GM12878 (cell line): ENCODE measurements around the gene FAM222B. TPM values are rescaled to one million over a fixed set of nuclear protein-coding genes. Genes with fewer than 3 reads are reported as not detected.

Source experiments
- ATF2 ChIP-seq: IDR thresholded peaks from 2 replicates; pipeline ENCODE4 v1.6.1; 2012; ENCODE audit warnings: low read length, inconsistent platforms
- CREM ChIP-seq: IDR thresholded peaks from 2 replicates; pipeline ENCODE4 v1.6.1; 2014; ENCODE audit warnings: antibody characterized with exemption, low read depth
- MEF2B ChIP-seq: fragments of 450-650 bp; IDR thresholded peaks from 2 replicates; pipeline ENCODE4 v1.6.1; 2018; ENCODE audit warnings: mild to moderate bottlenecking, moderate library complexity; ENCODE audit not compliant: partially characterized antibody, poor library complexity, severe bottlenecking
- NR2F1 ChIP-seq: fragments of 450-650 bp; conservative IDR thresholded peaks from 2 replicates; pipeline ENCODE4 v1.6.1; 2017; ENCODE audit warnings: mild to moderate bottlenecking
- POLR2AphosphoS5 ChIP-seq: IDR thresholded peaks from 2 replicates; pipeline ENCODE4 v1.6.1; 2011; ENCODE audit warnings: mild to moderate bottlenecking, low read length, inconsistent platforms
- RAD51 ChIP-seq: fragments of 450-650 bp; IDR thresholded peaks from 2 replicates; pipeline ENCODE4 v1.6.1; 2016; ENCODE audit warnings: moderate library complexity, mild to moderate bottlenecking, inconsistent platforms
- SMAD1 ChIP-seq: fragments of 450-650 bp; IDR thresholded peaks from 2 replicates; pipeline ENCODE4 v1.6.1; 2018; ENCODE audit warnings: mild to moderate bottlenecking, low read depth; ENCODE audit not compliant: partially characterized antibody
- TBL1XR1 ChIP-seq: IDR thresholded peaks from 2 replicates; pipeline ENCODE4 v1.6.1; 2012; ENCODE audit warnings: low read depth, low read length, improper control_type of control experiment
- ZNF687 ChIP-seq: fragments of 450-650 bp; IDR thresholded peaks from 2 replicates; pipeline ENCODE4 v1.6.1; 2017; ENCODE audit warnings: mild to moderate bottlenecking, moderate library complexity
- polyA plus RNA-seq, 11 experiments: library from polyadenylated mRNA; depleted of rRNA in 4 of 11; unstranded in 6 of 11; stranded (reverse) in 5 of 11; fragments of >200 nt; fragmentation: Nextera tagmentation in 4 of 11; fragmentation: Illumina TruSeq in 1 of 11; extraction: Ambion mirVana in 4 of 11; extraction: Trizol in 1 of 11; gene quantifications; 1 replicate in 1 of 11; 2 replicates in 10 of 11; pipeline versions ENCODE4 v1.2.1 to v1.2.3, GENCODE V29; 2011 to 2016; ENCODE audit warnings: inconsistent platforms in 2 of 11, missing spikeins in 2 of 11, low read depth in 1 of 11
- total RNA-seq, 4 experiments: library from RNA; depleted of rRNA in 3 of 4; stranded (reverse); fragments of >200 nt in 3 of 4; fragmentation: Illumina TruSeq in 1 of 4; extraction: Trizol in 1 of 4; gene quantifications; 2 replicates each; pipeline versions ENCODE4 v1.2.1 to v1.2.3, GENCODE V29; 2013 to 2021

FAM222B gene
- total and polyA plus RNA-seq, 10 of the 15 experiments (the other 5 are each of a cell fraction or from before 2014, with no cell fraction given) = 2.8 to 18.3 (median 6.4) TPM

- TF ChIP-seq POLR2AphosphoS5 = 0 out of 2 replicates have a peak, but pooled peaks have one; percentile 80
- no peak for TF ChIP-seq SMAD1
- 0 out of 2 replicates have a peak, but pooled peaks have one; percentile 62 for TF ChIP-seq ZNF687
- TF ChIP-seq CREM = peak; percentile 98
- peak; percentile 89 for TF ChIP-seq NR2F1
- TF ChIP-seq RAD51 = 0 out of 2 replicates have a peak, but pooled peaks have one; percentile 9
- peak; percentile 4; the same call in 1 of the 2 replicates for TF ChIP-seq TBL1XR1
- TF ChIP-seq ATF2 = no peak
- TF ChIP-seq MEF2B = peak; percentile 44
- TF ChIP-seq, all 136 proteins: peak for 15
Measured at GRCh38 chr17:28744104-28744971, 98.3 kb downstream of the FAM222B start (continued).
